Lower leg skin (tissue), 4 donors: ENCODE data around the gene MFSD6. TPM values are rescaled to one million over a fixed set of nuclear protein-coding genes. Genes with fewer than 3 reads are reported as not detected.

Source experiments
- DNase-seq, 2 donors: peaks; one replicate each; pipeline ENCODE4 v3.0.0-alpha.2; 2019; ENCODE audit warnings: low spot score in 2 of 2
- H3K4me3 ChIP-seq: fragments of 200-600 bp; sonication (generic); 2 replicates; pipeline ENCODE4 v1.5.1; 2017; ENCODE audit warnings: mild to moderate bottlenecking, low read depth; ENCODE audit not compliant: poor library complexity, severe bottlenecking
- CTCF ChIP-seq, 3 donors: fragments of 450-650 bp; IDR thresholded peaks; one replicate each; pipeline ENCODE4 v1.5.1; 2016; ENCODE audit warnings: antibody characterized with exemption in 3 of 3, mild to moderate bottlenecking in 3 of 3, moderate library complexity in 2 of 3
- POLR2A ChIP-seq, 2 donors: fragments of 450-650 bp; IDR thresholded peaks; one replicate each; pipeline ENCODE4 v1.6.1; 2016 to 2017; ENCODE audit warnings: antibody characterized with exemption in 2 of 2, mild to moderate bottlenecking in 1 of 2, moderate library complexity in 1 of 2
- WGBS, 2 donors: methylation state at CpG; one replicate each; pipeline ENCODE4 v1.1.5; 2018; 5-methylcytosine and 5-hydroxymethylcytosine counted together
- intact Hi-C: fragments of 100-400 bp; cut with DNase I; formaldehyde crosslinking; loops from one replicate; pipeline ENCODE4 v1.15.0; 2023; ENCODE audit warnings: low total_unique reads
- total RNA-seq, 4 donors: library from RNA; depleted of rRNA; stranded (reverse); fragments of >200 nt; gene quantifications; one replicate each; pipeline ENCODE4 v1.1.0, GENCODE V29; 2016

MFSD6 gene
- total RNA-seq, 4 donors from 2014 or later, result 184 to 265 (median 208) TPM

DNA sequence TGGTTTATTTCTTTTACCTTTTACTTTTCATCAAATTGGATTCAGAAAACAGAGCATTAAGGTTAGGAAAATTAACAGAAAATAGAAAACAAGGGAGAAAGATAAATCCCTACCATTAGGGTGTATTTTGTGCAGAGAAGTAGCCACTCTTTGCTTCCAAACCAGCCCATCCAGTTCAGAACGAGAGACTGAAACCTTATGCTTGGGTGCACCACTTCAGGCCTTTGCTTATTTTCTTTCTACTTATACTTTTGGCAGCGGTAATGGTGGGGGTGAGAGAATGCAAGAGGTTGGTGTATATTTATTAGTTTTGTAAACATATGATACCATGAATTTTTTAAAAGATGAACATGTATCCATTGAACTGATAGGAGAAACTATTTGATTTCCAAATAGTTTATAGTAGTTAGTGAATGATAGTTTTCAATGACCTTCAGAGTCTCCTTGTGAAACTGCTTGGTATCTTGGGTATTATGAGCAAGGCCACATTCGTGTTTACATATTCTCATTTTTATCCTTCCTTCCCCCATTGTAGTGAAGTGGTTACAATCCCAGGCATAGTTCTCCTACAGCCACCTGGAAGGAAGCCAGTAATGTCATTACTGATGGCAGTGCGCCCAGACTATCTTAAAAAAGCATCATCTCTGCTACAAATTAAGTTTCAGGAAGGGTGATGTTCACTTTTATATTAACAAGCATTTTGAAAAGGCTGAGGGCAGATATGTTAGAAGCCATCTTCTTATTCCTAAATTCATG is 60.8 kb downstream of the MFSD6 start:
- no peak for TF ChIP-seq CTCF (IDR thresholded peaks at IDR 0.05)
- intact Hi-C loops, result no loop called here
- peak; percentile 85 to 91 for DNase-seq
- 15 to 21% methylated on average over 4 of the region's 4 CpGs for WGBS, 2 donors
- no peak overlapping the region for H3K4me3 ChIP-seq

GRCh38 chr2:190469771-190470170 is 61.6 kb downstream of the MFSD6 start:
- no peak for TF ChIP-seq POLR2A (IDR thresholded peaks at IDR 0.05)
- TF ChIP-seq CTCF (IDR thresholded peaks at IDR 0.05), result no peak
- 58 to 76% methylated on average over 2 of the region's 2 CpGs for WGBS, 2 donors
- DNase-seq, result peak in 1 of 2 donors; percentile 34

GRCh38 chr2:190470256-190470826 is 62.2 kb downstream of the MFSD6 start:
- TF ChIP-seq CTCF (IDR thresholded peaks at IDR 0.05) (no peak), POLR2A (IDR thresholded peaks at IDR 0.05) (no peak)
- 73 to 75% methylated on average over 5 of the region's 5 CpGs for WGBS, 2 donors
- intact Hi-C loops, result no loop called here
- DNase-seq, result no peak
- no peak overlapping the region for H3K4me3 ChIP-seq

More at GRCh38 chr2:190469771-190470170, 61.6 kb downstream of the MFSD6 start:
- intact Hi-C loops, result no loop called here
- no peak overlapping the region for H3K4me3 ChIP-seq

GRCh38 chr2:190477661-190478454 is 69.7 kb downstream of the MFSD6 start:
- DNase-seq, result no peak

More at GRCh38 chr2:190477661-190478454, 69.7 kb downstream of the MFSD6 start:
- WGBS, 2 donors, result 50 to 61% methylated on average over 4 of the region's 4 CpGs
- H3K4me3 ChIP-seq, result no peak overlapping the region
- intact Hi-C loops, result no loop called here
- TF ChIP-seq POLR2A (IDR thresholded peaks at IDR 0.05) (no peak), CTCF (IDR thresholded peaks at IDR 0.05) (no peak)
